ENCODE data around the gene NUP93.

The NUP93 gene

DNA sequence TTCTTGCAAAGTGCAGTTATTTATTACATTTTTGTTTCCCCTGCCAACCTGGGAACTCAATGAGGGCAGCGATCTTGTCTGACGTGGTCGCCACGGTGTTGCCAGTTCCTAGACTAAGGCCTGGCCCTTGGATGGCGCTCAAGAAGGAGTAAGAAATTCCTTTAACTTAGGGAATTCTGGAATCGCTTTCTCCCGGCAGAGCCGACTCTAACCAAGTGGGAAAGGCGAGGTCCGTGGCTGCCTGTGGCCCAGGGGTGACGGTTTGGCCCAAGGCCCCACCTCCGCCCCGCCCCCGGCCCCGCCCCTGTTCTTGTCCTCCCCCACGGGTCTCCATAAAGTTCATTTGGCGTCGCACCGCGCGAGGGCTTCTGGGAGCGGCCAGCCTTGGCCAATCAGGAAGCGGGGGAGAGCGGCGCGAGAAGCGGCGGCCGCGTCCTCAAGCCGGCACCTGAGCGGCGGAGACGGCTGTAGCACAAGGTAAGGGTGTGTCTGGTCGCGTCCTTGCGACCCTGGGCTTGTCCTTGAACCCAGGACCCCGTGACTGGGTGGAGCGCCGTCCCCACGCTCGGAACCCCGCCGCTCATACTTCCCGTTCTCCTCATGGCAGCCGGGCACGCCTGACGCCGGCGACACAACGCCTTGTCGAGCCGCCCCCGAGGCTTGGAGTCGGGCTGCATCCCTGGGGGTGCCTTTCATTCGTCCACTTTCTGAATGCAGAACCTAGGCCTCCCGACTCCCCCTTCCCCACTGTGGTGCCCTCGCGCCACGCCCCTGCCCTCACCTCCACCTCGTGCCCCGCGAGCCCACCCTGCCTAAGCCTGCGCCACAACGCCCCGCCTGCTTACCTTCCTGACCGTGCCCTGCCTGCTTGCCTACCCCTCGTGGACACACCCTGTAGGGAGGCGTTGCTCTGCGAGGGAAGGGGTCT, at the start of gene NUP93:
Gene NUP93 (plus strand): TSS at position 395 of the 928 bp plus-strand sequence. CDS start 18,119 bp downstream, outside the sequence.
- FAIRE-seq (no peak), DNase-seq (ENCODE audit: insufficient read length, low spot score) (peak; percentile 91)
- peak; percentile 84 for TF ChIP-seq POLR2A (IDR thresholded peaks at IDR 0.05; ENCODE audit: low read depth, low read length)

DNA sequence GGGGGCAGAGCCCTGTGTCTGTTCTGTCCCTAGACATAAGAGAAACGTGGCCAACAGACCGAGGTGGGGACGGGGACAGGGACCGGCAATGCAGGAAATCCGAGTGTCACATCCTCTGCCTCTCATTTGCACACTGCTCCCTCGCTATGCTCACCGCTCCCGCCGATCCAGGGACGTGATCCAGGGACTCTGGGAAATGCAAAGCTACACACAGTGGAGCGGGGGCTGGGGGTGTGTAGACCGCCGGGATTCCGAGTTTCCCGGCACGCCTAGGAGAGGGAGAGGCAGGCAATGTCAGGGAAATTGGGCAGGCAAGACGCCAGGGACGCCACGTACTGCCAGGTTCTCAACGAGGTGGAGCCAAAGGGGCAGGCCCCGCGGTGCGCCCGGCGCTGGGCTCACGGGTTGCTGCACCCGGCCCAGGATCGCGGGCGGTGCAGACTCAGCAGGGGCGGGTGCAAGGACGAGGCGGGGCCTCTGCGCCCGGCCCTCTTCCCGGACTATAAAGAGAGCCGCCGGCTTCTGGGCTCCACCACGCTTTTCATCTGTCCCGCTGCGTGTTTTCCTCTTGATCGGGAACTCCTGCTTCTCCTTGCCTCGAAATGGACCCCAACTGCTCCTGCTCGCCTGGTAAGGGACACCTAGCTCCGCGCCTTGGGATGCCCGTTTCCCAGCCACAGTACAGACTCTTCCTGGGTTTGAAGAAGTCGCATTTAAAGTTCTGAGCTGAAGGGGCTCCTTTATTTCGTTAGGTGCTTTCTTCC, 47.8 kb upstream of the NUP93 start, which contains the start of gene MT1X:
Gene MT1X (plus strand): TSS at position 532 of the 764 bp plus-strand sequence. CDS start 71 bp downstream, at position 603.
- no peak for FAIRE-seq
- peak; percentile 90 for TF ChIP-seq POLR2A (IDR thresholded peaks at IDR 0.05; ENCODE audit: low read depth, low read length)
- peak; percentile 89 for DNase-seq (ENCODE audit: insufficient read length, low spot score)

DNA sequence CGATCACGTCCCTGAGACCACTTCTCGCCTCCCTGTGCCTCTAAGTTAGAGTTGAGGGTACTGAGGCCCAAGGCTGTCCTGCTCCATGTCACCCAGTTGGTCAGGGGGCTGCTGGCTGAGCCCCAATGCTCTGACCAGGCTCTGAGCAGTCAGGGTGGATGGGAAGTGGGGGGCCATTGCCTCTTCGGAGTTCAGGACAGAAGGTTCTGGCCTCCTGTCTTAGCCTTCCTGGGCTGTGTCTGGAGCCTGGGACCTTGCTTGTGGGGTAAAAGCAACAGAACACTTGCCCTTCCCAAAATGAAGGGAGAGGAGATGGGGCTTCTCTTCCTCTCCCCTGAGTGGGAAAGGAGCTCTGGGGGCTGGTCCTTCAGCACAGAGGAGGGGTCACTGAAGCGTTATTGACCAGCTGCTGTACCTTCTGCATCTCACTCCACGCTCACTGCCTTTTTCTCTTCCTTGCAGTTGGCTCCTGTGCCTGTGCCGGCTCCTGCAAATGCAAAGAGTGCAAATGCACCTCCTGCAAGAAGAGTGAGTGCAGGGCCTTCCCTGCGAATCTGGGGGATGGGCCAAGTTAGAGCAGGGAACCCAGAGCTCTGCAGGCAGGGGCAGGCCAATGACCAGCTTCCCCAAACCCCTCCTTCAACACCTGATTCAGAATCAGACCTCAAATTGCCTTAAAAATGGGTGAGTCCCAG, 47.1 kb upstream of the NUP93 start:
- DNase-seq (ENCODE audit: insufficient read length, low spot score), result no peak
- no peak for TF ChIP-seq POLR2A (IDR thresholded peaks at IDR 0.05; ENCODE audit: low read depth, low read length)
- FAIRE-seq, result no peak

DNA sequence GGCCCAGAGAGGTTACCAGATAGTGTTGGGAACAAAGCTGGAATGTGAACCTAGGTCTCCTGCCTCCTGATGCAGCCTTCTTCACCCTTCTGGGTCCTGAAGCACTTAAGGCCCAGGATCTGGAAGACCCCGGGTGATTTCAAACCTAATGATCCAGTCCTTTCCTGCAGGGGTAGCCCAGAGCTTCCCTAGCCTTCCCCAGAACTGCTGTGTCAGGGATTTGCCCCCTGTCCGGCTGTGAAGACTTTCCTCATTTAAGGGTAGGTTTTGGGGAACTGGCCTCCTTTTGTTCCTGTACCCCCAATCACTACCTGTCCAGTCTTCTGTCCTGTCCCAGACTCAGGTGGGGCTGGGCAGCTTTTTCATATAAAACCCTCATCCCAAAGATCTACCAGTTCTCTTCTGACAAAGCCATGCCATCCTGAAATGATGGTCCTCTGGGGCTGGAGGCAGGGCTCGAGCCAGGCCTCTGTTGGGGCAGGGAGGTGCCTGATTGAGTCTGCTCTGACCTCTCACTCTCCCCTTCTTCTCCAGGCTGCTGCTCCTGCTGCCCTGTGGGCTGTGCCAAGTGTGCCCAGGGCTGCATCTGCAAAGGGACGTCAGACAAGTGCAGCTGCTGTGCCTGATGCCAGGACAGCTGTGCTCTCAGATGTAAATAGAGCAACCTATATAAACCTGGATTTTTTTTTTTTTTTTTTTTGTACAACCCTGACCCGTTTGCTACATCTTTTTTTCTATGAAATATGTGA, 46.3 kb upstream of the NUP93 start:
- no peak for TF ChIP-seq POLR2A (IDR thresholded peaks at IDR 0.05; ENCODE audit: low read depth, low read length)
- DNase-seq (ENCODE audit: insufficient read length, low spot score) (no peak), FAIRE-seq (no peak)

DNA sequence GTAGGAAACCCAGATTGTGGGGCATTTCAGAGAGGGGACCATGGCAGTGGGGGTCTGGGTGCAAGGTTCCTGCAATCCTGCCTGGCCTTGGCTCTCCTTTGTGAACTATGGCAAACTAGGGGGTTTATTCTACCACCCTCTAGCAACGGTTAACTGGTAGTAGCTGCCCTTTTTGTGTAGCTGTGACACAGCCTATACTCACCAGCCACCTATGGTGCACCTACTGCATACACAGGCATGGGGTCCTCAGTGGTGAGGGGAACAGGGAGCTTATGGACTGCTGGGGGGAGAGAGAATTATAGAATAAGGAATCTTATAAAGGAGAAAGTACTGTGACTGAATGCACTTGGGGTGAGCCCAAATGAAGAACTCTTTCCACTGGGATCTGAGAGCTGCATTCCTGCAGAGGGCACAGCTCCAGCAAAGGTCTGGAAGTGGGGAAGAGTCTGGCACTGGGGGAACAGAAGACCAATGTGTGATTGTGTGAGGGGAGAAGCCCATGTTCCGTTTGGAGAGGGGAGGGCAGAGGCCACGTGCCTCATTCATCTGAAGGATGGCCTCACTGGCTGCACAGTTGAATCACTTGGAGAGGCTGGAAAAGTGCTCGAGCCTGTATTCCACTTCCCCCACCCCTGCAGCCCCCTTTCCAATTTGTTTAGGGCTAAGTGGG, 45.5 kb upstream of the NUP93 start:
- FAIRE-seq, result no peak
- peak; percentile 21; the same call in 1 of the 2 replicates for TF ChIP-seq POLR2A (IDR thresholded peaks at IDR 0.05; ENCODE audit: low read depth, low read length)
- DNase-seq (ENCODE audit: insufficient read length, low spot score), result no peak

DNA sequence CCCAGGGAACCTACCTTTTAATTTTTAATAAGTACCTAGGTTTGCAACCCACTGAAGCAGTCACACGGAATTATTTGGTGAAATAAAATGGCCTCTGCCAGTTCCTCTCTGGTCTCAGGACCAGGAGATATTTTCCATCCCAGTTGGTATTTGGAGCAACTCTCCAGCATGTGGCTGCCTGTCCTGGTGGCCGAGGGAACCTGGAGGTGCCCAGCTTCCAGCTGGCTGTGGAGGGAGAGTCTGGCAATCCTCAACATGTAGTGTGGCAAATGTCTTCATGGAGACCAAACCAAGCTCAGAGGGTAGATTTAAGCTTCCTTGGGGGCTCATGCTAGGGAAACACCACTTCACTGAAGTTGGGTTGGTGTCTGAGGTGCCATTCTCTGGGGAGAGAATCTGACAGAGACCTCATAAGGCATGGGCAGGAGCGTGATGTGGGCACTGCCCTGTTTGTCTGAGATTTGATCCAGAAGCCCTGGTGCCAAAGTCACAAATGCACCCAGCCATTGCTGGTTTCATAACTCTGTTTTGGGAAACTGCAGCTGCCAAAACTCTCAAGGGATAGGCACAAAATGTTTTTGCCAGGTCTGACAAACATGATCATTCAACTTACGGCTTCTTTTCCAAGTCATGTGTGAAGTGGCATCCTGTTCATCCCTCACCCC, 44.9 kb upstream of the NUP93 start:
- no peak for FAIRE-seq
- DNase-seq (ENCODE audit: insufficient read length, low spot score), result no peak
- TF ChIP-seq POLR2A (IDR thresholded peaks at IDR 0.05; ENCODE audit: low read depth, low read length), result no peak

DNA sequence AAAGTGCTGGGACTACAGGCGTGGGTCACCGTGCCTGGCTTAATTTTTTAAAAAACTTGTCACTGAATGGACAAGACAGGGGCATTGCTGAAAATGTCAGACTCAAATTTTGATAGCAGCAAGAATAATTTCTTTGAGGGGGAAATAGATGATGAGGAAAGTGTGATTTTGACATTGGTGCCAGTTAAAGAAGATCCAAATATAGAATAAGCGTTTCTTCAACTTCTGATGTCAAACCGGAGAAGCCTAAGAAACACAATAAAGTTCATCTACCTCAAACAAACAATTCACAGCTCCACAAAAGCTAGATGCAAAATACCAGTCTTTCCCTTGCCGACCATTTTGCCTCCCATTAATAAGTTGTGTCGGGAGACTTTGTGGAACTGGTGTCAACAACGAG, 43.2 kb upstream of the NUP93 start:
- FAIRE-seq, result no peak
- no peak for TF ChIP-seq POLR2A (IDR thresholded peaks at IDR 0.05; ENCODE audit: low read depth, low read length)
- DNase-seq (ENCODE audit: insufficient read length, low spot score), result no peak

DNA sequence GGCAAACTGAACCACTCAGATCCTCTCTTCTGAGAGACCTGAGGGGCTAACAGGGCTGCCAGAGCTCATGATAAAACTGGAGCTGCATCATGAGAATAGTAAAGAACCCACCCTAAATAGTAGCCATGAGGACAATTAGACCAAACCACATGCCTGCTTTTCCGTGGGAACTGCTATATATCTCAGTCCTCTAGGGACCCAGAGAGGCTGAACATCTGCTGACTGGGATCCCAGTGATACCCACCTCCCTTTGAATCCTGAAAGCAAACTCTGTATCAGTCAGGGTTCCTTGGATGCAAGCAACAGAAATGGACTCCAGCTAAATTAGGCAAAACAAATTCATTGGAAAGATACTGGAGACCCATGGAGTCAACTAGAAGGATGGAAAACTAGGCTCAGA, 41.2 kb upstream of the NUP93 start:
- FAIRE-seq (no peak), DNase-seq (ENCODE audit: insufficient read length, low spot score) (no peak)
- no peak for TF ChIP-seq POLR2A (IDR thresholded peaks at IDR 0.05; ENCODE audit: low read depth, low read length)

DNA sequence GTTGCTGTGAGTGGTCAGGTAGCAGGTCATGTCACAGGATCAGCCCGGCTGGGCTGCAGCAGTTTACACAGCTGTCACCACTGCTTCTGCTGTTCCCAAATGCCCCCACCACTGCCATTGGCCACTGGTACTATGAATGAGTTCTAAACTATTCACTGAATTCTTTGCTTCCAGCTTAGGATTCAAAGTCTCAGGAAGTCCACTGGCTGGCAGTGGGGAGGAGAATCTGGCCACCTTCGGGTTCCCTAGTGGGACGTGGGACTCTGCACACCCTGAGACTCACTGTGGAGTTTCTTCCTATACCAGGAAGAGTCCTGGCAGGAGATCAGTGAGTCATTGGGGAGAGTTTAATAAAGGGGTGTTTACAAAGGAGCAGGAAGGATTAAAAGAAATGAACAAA, 40.8 kb upstream of the NUP93 start:
- DNase-seq (ENCODE audit: insufficient read length, low spot score) (no peak), FAIRE-seq (no peak)
- no peak for TF ChIP-seq POLR2A (IDR thresholded peaks at IDR 0.05; ENCODE audit: low read depth, low read length)

DNA sequence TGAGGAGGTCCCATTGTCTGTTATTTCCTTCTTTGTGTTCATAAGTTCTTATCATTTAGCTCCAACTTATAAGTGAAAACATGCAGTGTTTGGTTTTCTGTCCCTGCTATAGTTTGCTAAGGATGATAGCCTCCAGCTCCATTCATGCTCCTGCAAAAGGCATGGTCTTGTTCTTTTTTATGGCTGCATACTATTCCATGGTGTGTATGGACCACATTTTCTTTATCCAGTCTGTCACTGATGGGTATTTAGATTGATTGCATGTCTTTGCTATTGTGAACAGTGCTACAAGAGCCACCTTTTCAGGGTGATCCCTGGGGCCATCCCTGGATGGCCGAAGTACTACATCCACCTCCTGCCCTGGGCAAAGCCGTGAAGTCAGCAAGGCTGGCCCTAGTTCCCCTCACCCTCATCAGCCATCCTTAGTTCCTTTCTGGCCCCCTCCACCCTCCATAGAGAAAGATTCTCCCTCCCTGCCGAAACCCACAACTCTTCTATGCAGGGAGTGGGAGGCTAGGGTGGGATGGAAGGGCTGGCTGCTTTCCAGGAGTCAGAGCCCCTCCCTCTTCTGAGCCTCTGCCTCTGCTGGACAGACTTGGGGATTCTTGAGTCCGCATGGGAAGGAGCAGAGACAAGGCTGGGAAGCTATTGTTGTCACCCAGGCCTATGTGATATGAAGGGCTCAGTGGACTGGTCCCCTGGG, 39.4 kb upstream of the NUP93 start:
- DNase-seq (ENCODE audit: insufficient read length, low spot score), result no peak
- no peak for FAIRE-seq
- no peak for TF ChIP-seq POLR2A (IDR thresholded peaks at IDR 0.05; ENCODE audit: low read depth, low read length)

DNA sequence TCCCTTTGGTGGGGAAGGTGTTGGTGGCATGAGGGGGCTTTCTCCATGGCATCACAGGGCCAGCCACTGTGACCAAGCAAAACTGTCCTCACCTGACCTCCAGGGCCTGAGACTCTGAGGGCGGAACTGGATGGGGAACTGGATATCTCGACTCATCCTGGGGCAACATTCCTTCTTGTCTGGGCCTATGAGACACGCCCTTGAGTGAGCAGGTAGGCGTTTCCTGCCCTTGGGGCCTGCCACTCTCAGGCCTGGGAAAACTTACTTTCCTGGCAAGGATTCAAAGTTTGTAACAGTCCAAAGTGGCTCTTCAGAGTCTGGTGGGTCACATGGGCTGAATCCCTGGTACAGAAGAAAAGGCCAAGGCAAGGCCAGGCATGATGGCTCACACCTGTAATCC, 38.0 kb upstream of the NUP93 start:
- DNase-seq (ENCODE audit: insufficient read length, low spot score) (peak; percentile 73), FAIRE-seq (peak; percentile 43)
- TF ChIP-seq POLR2A (IDR thresholded peaks at IDR 0.05; ENCODE audit: low read depth, low read length), result no peak

DNA sequence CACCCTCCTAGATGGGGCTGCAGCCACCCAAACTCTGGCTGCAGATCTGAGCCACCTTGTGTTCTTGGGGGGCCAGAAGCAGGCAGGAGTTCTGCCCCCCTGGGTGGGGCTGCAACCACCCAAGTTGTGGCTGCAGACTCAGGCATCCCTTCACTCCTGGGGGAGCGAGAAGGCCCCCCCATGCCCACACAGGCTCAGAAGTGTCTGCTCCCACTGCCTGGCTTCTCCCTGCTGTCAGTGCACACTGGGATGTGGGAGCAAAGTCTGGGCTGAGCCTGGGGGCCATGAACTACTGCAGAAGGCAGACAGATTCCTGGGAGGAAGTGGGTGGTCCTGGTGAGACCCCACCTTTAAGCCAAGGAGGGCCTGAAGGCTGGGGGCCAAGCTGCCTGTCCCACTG, 34.7 kb upstream of the NUP93 start:
- DNase-seq (ENCODE audit: insufficient read length, low spot score), result no peak
- no peak for FAIRE-seq
- TF ChIP-seq POLR2A (IDR thresholded peaks at IDR 0.05; ENCODE audit: low read depth, low read length), result no peak
